H1 (cell line): ENCODE measurements around the gene H2AZ2. TPM values are rescaled to one million over a fixed set of nuclear protein-coding genes. Genes with fewer than 3 reads are reported as not detected.

Experiments
- CREB1 ChIP-seq: IDR thresholded peaks from 2 replicates; pipeline ENCODE4 v1.6.1; 2012; ENCODE audit warnings: inconsistent platforms
- FOSL1 ChIP-seq: IDR thresholded peaks from 2 replicates; pipeline ENCODE4 v1.6.1; 2011; ENCODE audit warnings: mild to moderate bottlenecking, low read depth, low read length, moderate library complexity; ENCODE audit not compliant: insufficient read depth
- HDAC2 ChIP-seq, 2 experiments: fragments of 300-600 bp in 1 of 2; sonication (generic) in 1 of 2; IDR thresholded peaks; 2 replicates each; pipeline ENCODE4 v1.6.1; 2011 to 2012; ENCODE audit warnings: low read depth in 2 of 2, low read length in 2 of 2, mild to moderate bottlenecking in 2 of 2, moderate library complexity in 2 of 2, borderline replicate concordance in 1 of 2, inconsistent platforms in 1 of 2
- JUN ChIP-seq: IDR thresholded peaks from 2 replicates; pipeline ENCODE4 v1.6.1; 2011; ENCODE audit warnings: low read depth, mild to moderate bottlenecking, improper control_type of control experiment, low read length
- RBBP5 ChIP-seq: IDR thresholded peaks from 2 replicates; pipeline ENCODE4 v1.7.1; 2012; ENCODE audit warnings: low read depth, mild to moderate bottlenecking, inconsistent platforms, low read length, moderate library complexity, borderline replicate concordance
- polyA plus RNA-seq, 7 experiments: library from polyadenylated mRNA; depleted of rRNA in 3 of 7; stranded (reverse) in 5 of 7; unstranded in 2 of 7; fragments of >200 nt in 5 of 7; fragments of 200-250 nt in 2 of 7; gene quantifications; 1 replicate in 5 of 7; 2 replicates in 1 of 7; 4 replicates in 1 of 7; pipeline versions ENCODE4 v1.2.1 to v1.2.3, GENCODE V29; 2011 to 2013; ENCODE audit warnings: missing spikeins in 2 of 7, mixed read lengths in 2 of 7
- total RNA-seq: library from RNA; stranded (reverse); fragmentation: NEBNext Ultra II Directional; extraction: Animal tissue kit (Norgen Biotek cat#: 25700); gene quantifications from 2 replicates; pipeline ENCODE4 v1.2.1, GENCODE V29; 2021
- TF ChIP-seq, protein P1 (sequence below): fragments of 300-600 bp; sonication (generic); IDR thresholded peaks from 2 replicates; pipeline ENCODE4 v1.7.1; 2012; ENCODE audit warnings: low read length, moderate library complexity, mild to moderate bottlenecking, inconsistent platforms; ENCODE audit not compliant: insufficient replicate concordance

H2AZ2 gene
- total and polyA plus RNA-seq, 2 of the 8 experiments (the other 6 are each of a cell fraction or from before 2014, with no cell fraction given), result 168 to 187 TPM

DNA sequence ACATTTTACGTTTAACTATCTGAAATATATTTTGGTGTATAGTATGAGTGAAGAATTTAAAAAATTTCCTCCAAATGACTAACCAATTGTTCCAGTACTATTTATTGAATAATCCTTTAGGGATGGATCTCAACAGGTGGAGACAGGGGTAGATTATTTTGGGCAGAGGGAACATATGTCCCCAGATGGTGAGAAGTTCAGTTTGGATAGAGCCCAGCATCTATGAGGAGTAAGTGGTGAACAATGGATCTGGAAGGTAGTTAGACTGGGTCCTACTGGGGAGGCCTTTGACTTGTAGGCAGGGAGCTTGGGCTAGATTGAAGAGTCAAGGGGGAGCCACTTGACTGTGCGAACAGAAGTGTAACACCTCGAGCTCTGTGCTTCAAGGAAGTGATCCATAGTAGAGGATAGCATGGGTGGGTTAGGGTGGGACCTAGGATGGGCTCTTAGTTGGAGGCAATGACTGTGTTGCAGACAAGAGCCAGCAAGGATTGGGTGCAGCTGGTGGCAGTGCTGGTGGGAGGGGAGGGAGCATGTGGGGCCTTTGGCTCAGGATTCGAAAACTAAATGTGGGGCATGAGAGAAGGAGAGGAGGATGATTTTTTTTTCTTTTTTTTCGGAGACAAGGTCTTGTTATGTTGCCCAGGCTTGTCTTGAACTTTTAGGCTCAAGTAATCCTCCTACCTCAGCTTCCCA is 41.3 kb upstream of the H2AZ2 start (continued):
- TF ChIP-seq, protein P1, sequence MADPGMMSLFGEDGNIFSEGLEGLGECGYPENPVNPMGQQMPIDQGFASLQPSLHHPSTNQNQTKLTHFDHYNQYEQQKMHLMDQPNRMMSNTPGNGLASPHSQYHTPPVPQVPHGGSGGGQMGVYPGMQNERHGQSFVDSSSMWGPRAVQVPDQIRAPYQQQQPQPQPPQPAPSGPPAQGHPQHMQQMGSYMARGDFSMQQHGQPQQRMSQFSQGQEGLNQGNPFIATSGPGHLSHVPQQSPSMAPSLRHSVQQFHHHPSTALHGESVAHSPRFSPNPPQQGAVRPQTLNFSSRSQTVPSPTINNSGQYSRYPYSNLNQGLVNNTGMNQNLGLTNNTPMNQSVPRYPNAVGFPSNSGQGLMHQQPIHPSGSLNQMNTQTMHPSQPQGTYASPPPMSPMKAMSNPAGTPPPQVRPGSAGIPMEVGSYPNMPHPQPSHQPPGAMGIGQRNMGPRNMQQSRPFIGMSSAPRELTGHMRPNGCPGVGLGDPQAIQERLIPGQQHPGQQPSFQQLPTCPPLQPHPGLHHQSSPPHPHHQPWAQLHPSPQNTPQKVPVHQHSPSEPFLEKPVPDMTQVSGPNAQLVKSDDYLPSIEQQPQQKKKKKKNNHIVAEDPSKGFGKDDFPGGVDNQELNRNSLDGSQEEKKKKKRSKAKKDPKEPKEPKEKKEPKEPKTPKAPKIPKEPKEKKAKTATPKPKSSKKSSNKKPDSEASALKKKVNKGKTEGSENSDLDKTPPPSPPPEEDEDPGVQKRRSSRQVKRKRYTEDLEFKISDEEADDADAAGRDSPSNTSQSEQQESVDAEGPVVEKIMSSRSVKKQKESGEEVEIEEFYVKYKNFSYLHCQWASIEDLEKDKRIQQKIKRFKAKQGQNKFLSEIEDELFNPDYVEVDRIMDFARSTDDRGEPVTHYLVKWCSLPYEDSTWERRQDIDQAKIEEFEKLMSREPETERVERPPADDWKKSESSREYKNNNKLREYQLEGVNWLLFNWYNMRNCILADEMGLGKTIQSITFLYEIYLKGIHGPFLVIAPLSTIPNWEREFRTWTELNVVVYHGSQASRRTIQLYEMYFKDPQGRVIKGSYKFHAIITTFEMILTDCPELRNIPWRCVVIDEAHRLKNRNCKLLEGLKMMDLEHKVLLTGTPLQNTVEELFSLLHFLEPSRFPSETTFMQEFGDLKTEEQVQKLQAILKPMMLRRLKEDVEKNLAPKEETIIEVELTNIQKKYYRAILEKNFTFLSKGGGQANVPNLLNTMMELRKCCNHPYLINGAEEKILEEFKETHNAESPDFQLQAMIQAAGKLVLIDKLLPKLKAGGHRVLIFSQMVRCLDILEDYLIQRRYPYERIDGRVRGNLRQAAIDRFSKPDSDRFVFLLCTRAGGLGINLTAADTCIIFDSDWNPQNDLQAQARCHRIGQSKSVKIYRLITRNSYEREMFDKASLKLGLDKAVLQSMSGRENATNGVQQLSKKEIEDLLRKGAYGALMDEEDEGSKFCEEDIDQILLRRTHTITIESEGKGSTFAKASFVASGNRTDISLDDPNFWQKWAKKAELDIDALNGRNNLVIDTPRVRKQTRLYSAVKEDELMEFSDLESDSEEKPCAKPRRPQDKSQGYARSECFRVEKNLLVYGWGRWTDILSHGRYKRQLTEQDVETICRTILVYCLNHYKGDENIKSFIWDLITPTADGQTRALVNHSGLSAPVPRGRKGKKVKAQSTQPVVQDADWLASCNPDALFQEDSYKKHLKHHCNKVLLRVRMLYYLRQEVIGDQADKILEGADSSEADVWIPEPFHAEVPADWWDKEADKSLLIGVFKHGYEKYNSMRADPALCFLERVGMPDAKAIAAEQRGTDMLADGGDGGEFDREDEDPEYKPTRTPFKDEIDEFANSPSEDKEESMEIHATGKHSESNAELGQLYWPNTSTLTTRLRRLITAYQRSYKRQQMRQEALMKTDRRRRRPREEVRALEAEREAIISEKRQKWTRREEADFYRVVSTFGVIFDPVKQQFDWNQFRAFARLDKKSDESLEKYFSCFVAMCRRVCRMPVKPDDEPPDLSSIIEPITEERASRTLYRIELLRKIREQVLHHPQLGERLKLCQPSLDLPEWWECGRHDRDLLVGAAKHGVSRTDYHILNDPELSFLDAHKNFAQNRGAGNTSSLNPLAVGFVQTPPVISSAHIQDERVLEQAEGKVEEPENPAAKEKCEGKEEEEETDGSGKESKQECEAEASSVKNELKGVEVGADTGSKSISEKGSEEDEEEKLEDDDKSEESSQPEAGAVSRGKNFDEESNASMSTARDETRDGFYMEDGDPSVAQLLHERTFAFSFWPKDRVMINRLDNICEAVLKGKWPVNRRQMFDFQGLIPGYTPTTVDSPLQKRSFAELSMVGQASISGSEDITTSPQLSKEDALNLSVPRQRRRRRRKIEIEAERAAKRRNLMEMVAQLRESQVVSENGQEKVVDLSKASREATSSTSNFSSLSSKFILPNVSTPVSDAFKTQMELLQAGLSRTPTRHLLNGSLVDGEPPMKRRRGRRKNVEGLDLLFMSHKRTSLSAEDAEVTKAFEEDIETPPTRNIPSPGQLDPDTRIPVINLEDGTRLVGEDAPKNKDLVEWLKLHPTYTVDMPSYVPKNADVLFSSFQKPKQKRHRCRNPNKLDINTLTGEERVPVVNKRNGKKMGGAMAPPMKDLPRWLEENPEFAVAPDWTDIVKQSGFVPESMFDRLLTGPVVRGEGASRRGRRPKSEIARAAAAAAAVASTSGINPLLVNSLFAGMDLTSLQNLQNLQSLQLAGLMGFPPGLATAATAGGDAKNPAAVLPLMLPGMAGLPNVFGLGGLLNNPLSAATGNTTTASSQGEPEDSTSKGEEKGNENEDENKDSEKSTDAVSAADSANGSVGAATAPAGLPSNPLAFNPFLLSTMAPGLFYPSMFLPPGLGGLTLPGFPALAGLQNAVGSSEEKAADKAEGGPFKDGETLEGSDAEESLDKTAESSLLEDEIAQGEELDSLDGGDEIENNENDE, result no peak
- TF ChIP-seq JUN (no peak), RBBP5 (no peak), CREB1 (no peak), HDAC2 (IDR thresholded peaks at IDR 0.05; ENCODE audit: borderline replicate concordance in 1 of 2, low read depth in 2 of 2, low read length in 2 of 2) (no peak), FOSL1 (no peak)
